Stimulated activated effector memory CD8-positive, alpha-beta T cell treated with anti-CD3 and anti-CD28 coated beads, Interleukin-12 subunit alpha, Interleukin-12 subunit beta, amount 100 ng/mL, for 72 hours (primary cell): ENCODE results near the gene S100PBP.

Source experiments
- ATAC-seq: fragments of 150-1000 bp; cut with Tn5 transposase; 2 replicates; pipeline ENCODE4 v1.10.0; 2021
- DNase-seq, 2 donors: peaks; one replicate each; pipeline ENCODE4 v3.0.0; 2021 to 2022; ENCODE audit warnings: low spot score in 2 of 2
- H3K27ac Mint-ChIP-seq: one replicate; pipeline ENCODE4 v1.8.0; 2022; ENCODE audit warnings: mild to moderate bottlenecking, mixed read lengths
- H3K36me3 Mint-ChIP-seq: one replicate; pipeline ENCODE4 v1.8.0; 2022; ENCODE audit warnings: mild to moderate bottlenecking, mixed read lengths
- H3K4me1 Mint-ChIP-seq: one replicate; pipeline ENCODE4 v1.8.0; 2022; ENCODE audit warnings: mixed read lengths
- H3K4me3 Mint-ChIP-seq: one replicate; pipeline ENCODE4 v1.8.0; 2022; ENCODE audit warnings: mild to moderate bottlenecking, mixed read lengths
- H3K9me3 Mint-ChIP-seq: one replicate; pipeline ENCODE4 v1.8.0; 2022; ENCODE audit warnings: mixed read lengths

Gene S100PBP

GRCh38 chr1:32881871-32882850 is 64.7 kb downstream of the S100PBP start:
- no peaks in the 10 kb centered on the region for H3K36me3 Mint-ChIP-seq
- no peak overlapping the region for H3K4me3 Mint-ChIP-seq
- H3K4me1 Mint-ChIP-seq = peaks cover 9% of the 10 kb centered on the region
- no peaks in the 10 kb centered on the region for H3K9me3 Mint-ChIP-seq
- H3K27ac Mint-ChIP-seq = no peak overlapping the region
- ATAC-seq (no peak), DNase-seq (no peak)

GRCh38 chr1:32883338-32884031 is 66.0 kb downstream of the S100PBP start:
- H3K4me1 Mint-ChIP-seq = peaks cover 9% of the 10 kb centered on the region
- H3K9me3 Mint-ChIP-seq = no peaks in the 10 kb centered on the region

GRCh38 chr1:32884032-32884372 is 66.5 kb downstream of the S100PBP start:
- ATAC-seq = no peak
- no peak overlapping the region for H3K4me3 Mint-ChIP-seq
- H3K27ac Mint-ChIP-seq = no peak overlapping the region
- peaks cover 9% of the 10 kb centered on the region for H3K4me1 Mint-ChIP-seq
- no peaks in the 10 kb centered on the region for H3K9me3 Mint-ChIP-seq
- no peaks in the 10 kb centered on the region for H3K36me3 Mint-ChIP-seq
- no peak for DNase-seq

More at GRCh38 chr1:32883338-32884031, 66.0 kb downstream of the S100PBP start:
- ATAC-seq (no peak), DNase-seq (no peak)
- Mint-ChIP-seq H3K27ac (no peak overlapping the region), H3K36me3 (no peaks in the 10 kb centered on the region), H3K4me3 (no peak overlapping the region)

GRCh38 chr1:32884726-32885125 is 67.3 kb downstream of the S100PBP start:
- no peak for ATAC-seq
- H3K4me1 Mint-ChIP-seq = peaks cover 9% of the 10 kb centered on the region
- no peak for DNase-seq
- no peak overlapping the region for H3K4me3 Mint-ChIP-seq
- no peaks in the 10 kb centered on the region for H3K9me3 Mint-ChIP-seq
- H3K36me3 Mint-ChIP-seq = no peaks in the 10 kb centered on the region
- no peak overlapping the region for H3K27ac Mint-ChIP-seq

GRCh38 chr1:32885676-32886003 is 68.2 kb downstream of the S100PBP start:
- ATAC-seq (no peak), DNase-seq (no peak)
- Mint-ChIP-seq H3K4me1 (peaks cover 9% of the 10 kb centered on the region), H3K36me3 (no peaks in the 10 kb centered on the region), H3K9me3 (no peaks in the 10 kb centered on the region), H3K4me3 (peak overlapping the region; percentile 40), H3K27ac (no peak overlapping the region)

GRCh38 chr1:32886004-32886827 is 68.8 kb downstream of the S100PBP start, which contains the start of gene HPCA:
Gene HPCA, plus strand, starts transcription at chr1:32886491. Its CDS starts 2,408 bp downstream, at chr1:32888899.
- Mint-ChIP-seq H3K27ac (no peak within 1 kb of the TSS), H3K36me3 (no peaks in the 10 kb centered on the region), H3K4me3 (peak within 1 kb of the TSS; percentile 40), H3K4me1 (peaks cover 9% of the 10 kb centered on the region), H3K9me3 (no peaks in the 10 kb centered on the region)
- DNase-seq (no peak), ATAC-seq (peak; percentile 59)

GRCh38 chr1:32886828-32887414 is 69.5 kb downstream of the S100PBP start:
- H3K36me3 Mint-ChIP-seq = no peaks in the 10 kb centered on the region
- H3K9me3 Mint-ChIP-seq = no peaks in the 10 kb centered on the region
- no peak overlapping the region for H3K27ac Mint-ChIP-seq
- DNase-seq = no peak
- ATAC-seq = no peak
- no peak overlapping the region for H3K4me3 Mint-ChIP-seq
- H3K4me1 Mint-ChIP-seq = peaks cover 10% of the 10 kb centered on the region

- no peaks in the 10 kb centered on the region for H3K9me3 Mint-ChIP-seq
- ATAC-seq = no peak
- H3K4me3 Mint-ChIP-seq = no peak overlapping the region
- H3K27ac Mint-ChIP-seq = no peak overlapping the region
- H3K4me1 Mint-ChIP-seq = peaks cover 17% of the 10 kb centered on the region
- no peak for DNase-seq
- no peaks in the 10 kb centered on the region for H3K36me3 Mint-ChIP-seq
Observed at GRCh38 chr1:32887623-32888022, 70.2 kb downstream of the S100PBP start.

GRCh38 chr1:32888134-32888533 is 70.7 kb downstream of the S100PBP start:
- H3K4me1 Mint-ChIP-seq = peaks cover 18% of the 10 kb centered on the region
- ATAC-seq (no peak), DNase-seq (no peak)
- H3K36me3 Mint-ChIP-seq = no peaks in the 10 kb centered on the region
- H3K4me3 Mint-ChIP-seq = no peak overlapping the region
- H3K9me3 Mint-ChIP-seq = no peaks in the 10 kb centered on the region
- no peak overlapping the region for H3K27ac Mint-ChIP-seq

- no peak overlapping the region for H3K4me3 Mint-ChIP-seq
- H3K4me1 Mint-ChIP-seq = peaks cover 18% of the 10 kb centered on the region
- H3K36me3 Mint-ChIP-seq = no peaks in the 10 kb centered on the region
- DNase-seq = no peak
- no peak for ATAC-seq
- H3K9me3 Mint-ChIP-seq = no peaks in the 10 kb centered on the region
- no peak overlapping the region for H3K27ac Mint-ChIP-seq
Observed at GRCh38 chr1:32888677-32889420, 71.4 kb downstream of the S100PBP start.

GRCh38 chr1:32889731-32890278 is 72.4 kb downstream of the S100PBP start:
- Mint-ChIP-seq H3K9me3 (no peaks in the 10 kb centered on the region), H3K4me1 (peaks cover 18% of the 10 kb centered on the region), H3K36me3 (no peaks in the 10 kb centered on the region), H3K4me3 (no peak overlapping the region), H3K27ac (no peak overlapping the region)
- ATAC-seq (no peak), DNase-seq (no peak)

- DNase-seq (no peak), ATAC-seq (no peak)
- Mint-ChIP-seq H3K36me3 (no peaks in the 10 kb centered on the region), H3K4me3 (no peak overlapping the region), H3K9me3 (no peaks in the 10 kb centered on the region), H3K4me1 (peaks cover 11% of the 10 kb centered on the region), H3K27ac (no peak overlapping the region)
Observed at GRCh38 chr1:32890516-32891240, 73.2 kb downstream of the S100PBP start.

GRCh38 chr1:32891241-32891570 is 73.8 kb downstream of the S100PBP start:
- Mint-ChIP-seq H3K27ac (no peak overlapping the region), H3K36me3 (no peaks in the 10 kb centered on the region), H3K9me3 (no peaks in the 10 kb centered on the region), H3K4me1 (peaks cover 8% of the 10 kb centered on the region), H3K4me3 (no peak overlapping the region)
- DNase-seq (no peak), ATAC-seq (no peak)

GRCh38 chr1:32891630-32892029 is 74.2 kb downstream of the S100PBP start:
- Mint-ChIP-seq H3K4me1 (peaks cover 8% of the 10 kb centered on the region), H3K27ac (no peak overlapping the region), H3K9me3 (no peaks in the 10 kb centered on the region), H3K36me3 (no peaks in the 10 kb centered on the region), H3K4me3 (peak overlapping the region; percentile 70)
- ATAC-seq (no peak), DNase-seq (no peak)
